Liver (tissue), 9 donors: Measurements from ENCODE around the gene MRPL19. TPM values are rescaled to one million over a fixed set of nuclear protein-coding genes. Genes with fewer than 3 reads are reported as not detected.

Experiments used
- DNase-seq: peaks from one replicate; pipeline ENCODE4 v3.0.0-alpha.2; 2017; ENCODE audit warnings: low spot score
- H3K27ac ChIP-seq, 2 donors: one replicate each; pipeline ENCODE4 v1.7.0; 2013; ENCODE audit warnings: inconsistent platforms in 2 of 2, low read length in 2 of 2, control low read depth in 1 of 2, low read depth in 1 of 2, mild to moderate bottlenecking in 1 of 2
- H3K27me3 ChIP-seq, 4 donors: one replicate each; pipeline versions ENCODE4 v1.6.1 to v1.7.0; 2013; ENCODE audit warnings: low read length in 3 of 4, inconsistent platforms in 1 of 4, mild to moderate bottlenecking in 1 of 4, moderate library complexity in 1 of 4; ENCODE audit not compliant: control insufficient read depth in 4 of 4, insufficient read depth in 4 of 4
- H3K36me3 ChIP-seq, 4 donors: one replicate each; pipeline versions ENCODE4 v1.6.1 to v1.7.0; 2013; ENCODE audit warnings: low read length in 3 of 4, mild to moderate bottlenecking in 3 of 4, low read depth in 1 of 4, moderate library complexity in 1 of 4; ENCODE audit not compliant: control insufficient read depth in 4 of 4, insufficient read depth in 3 of 4
- H3K4me1 ChIP-seq, 4 donors: one replicate each; pipeline versions ENCODE4 v1.6.1 to v1.7.0; 2013; ENCODE audit warnings: low read length in 3 of 4, mild to moderate bottlenecking in 3 of 4, moderate library complexity in 1 of 4; ENCODE audit not compliant: control insufficient read depth in 4 of 4, insufficient read depth in 4 of 4
- H3K4me3 ChIP-seq, 3 donors: one replicate each; pipeline versions ENCODE4 v1.6.1 to v1.7.0; 2013; ENCODE audit warnings: low read length in 3 of 3, control low read depth in 1 of 3, low read depth in 1 of 3, mild to moderate bottlenecking in 1 of 3
- H3K9ac ChIP-seq, 2 donors: one replicate each; pipeline ENCODE4 v1.7.0; 2013; ENCODE audit warnings: low read length in 2 of 2, mild to moderate bottlenecking in 2 of 2, moderate library complexity in 2 of 2, control low read depth in 1 of 2, low read depth in 1 of 2
- H3K9me3 ChIP-seq, 4 donors: one replicate each; pipeline versions ENCODE4 v1.6.1 to v1.7.0; 2013; ENCODE audit warnings: low read length in 3 of 4; ENCODE audit not compliant: control insufficient read depth in 4 of 4
- ATF3 ChIP-seq: IDR thresholded peaks from 2 replicates; pipeline ENCODE4 v1.6.1; 2016; ENCODE audit warnings: antibody characterized with exemption
- CTCF ChIP-seq: fragments of 150-350 bp; IDR thresholded peaks from 2 replicates; pipeline ENCODE4 v1.5.1; 2017; ENCODE audit warnings: improper control_type of control experiment, low read depth, low read length; ENCODE audit not compliant: missing input control
- FOXA1 ChIP-seq: IDR thresholded peaks from 2 replicates; pipeline ENCODE4 v1.6.1; 2016; ENCODE audit warnings: antibody characterized with exemption
- GABPA ChIP-seq, 2 donors: IDR thresholded peaks in 1 of 2; conservative IDR thresholded peaks in 1 of 2; 2 replicates each; pipeline ENCODE4 v1.6.1; 2016; ENCODE audit warnings: antibody characterized with exemption in 2 of 2, mild to moderate bottlenecking in 1 of 2, moderate library complexity in 1 of 2
- HNF4A ChIP-seq, 2 donors: conservative IDR thresholded peaks; 2 replicates each; pipeline ENCODE4 v1.6.1; 2016; ENCODE audit warnings: antibody characterized with exemption in 2 of 2, mild to moderate bottlenecking in 2 of 2
- RAD21 ChIP-seq, 2 donors: IDR thresholded peaks; 2 replicates each; pipeline ENCODE4 v1.6.1; 2016; ENCODE audit warnings: antibody characterized with exemption in 2 of 2, mild to moderate bottlenecking in 2 of 2
- REST ChIP-seq: IDR thresholded peaks from 2 replicates; pipeline ENCODE4 v1.6.1; 2016; ENCODE audit warnings: antibody characterized with exemption, mild to moderate bottlenecking
- RXRA ChIP-seq, 2 donors: IDR thresholded peaks; 2 replicates each; pipeline ENCODE4 v1.6.1; 2017 to 2018; ENCODE audit warnings: antibody characterized with exemption in 2 of 2, mild to moderate bottlenecking in 1 of 2
- SP1 ChIP-seq: IDR thresholded peaks from 2 replicates; pipeline ENCODE4 v1.6.1; 2018; ENCODE audit warnings: antibody characterized with exemption, mild to moderate bottlenecking
- YY1 ChIP-seq: IDR thresholded peaks from 2 replicates; pipeline ENCODE4 v1.6.1; 2016; ENCODE audit warnings: antibody characterized with exemption, mild to moderate bottlenecking
- WGBS: extraction: QIAGEN DNeasy Blood & Tissue Kit; methylation state at CpG from one replicate; pipeline ENCODE4 v1.1.7; 2013; 5-methylcytosine and 5-hydroxymethylcytosine counted together
- polyA plus RNA-seq, 2 donors: library from polyadenylated mRNA; stranded (reverse) in 1 of 2; unstranded in 1 of 2; fragments of 200-250 nt in 1 of 2; fragments of >200 nt in 1 of 2; fragmentation: Nextera tagmentation in 1 of 2; extraction: Ambion mirVana in 1 of 2; gene quantifications; one replicate each; pipeline versions ENCODE4 v1.2.1 to v1.2.3, GENCODE V29; 2013 to 2015
- total RNA-seq, 2 donors: library from RNA; depleted of rRNA; stranded (reverse); fragments of >200 nt; gene quantifications; one replicate each; pipeline ENCODE4 v1.2.3, GENCODE V29; 2014
- donor health status: healthy.
- donor health status: healthy.
- donor health status: healthy.
- donor health status: healthy.
- donor health status: healthy.

MRPL19 gene
- total and polyA plus RNA-seq, 4 donors = 34.8 to 58.5 (median 42.6) TPM

GRCh38 chr2:75627902-75628504 is 18.6 kb upstream of the MRPL19 start:
- WGBS = 1% methylated on average over 4 of the region's 4 CpGs
- no peaks in the 10 kb centered on the region for H3K36me3 ChIP-seq
- DNase-seq = peak; percentile 73
- no peaks in the 10 kb centered on the region for H3K9me3 ChIP-seq
- TF ChIP-seq FOXA1 = no peak
- no peak for TF ChIP-seq ATF3
- peak; percentile 14 to 31 for TF ChIP-seq RXRA (IDR thresholded peaks at IDR 0.05)
- TF ChIP-seq RAD21 (IDR thresholded peaks at IDR 0.05) = peak; percentile 94 to 96
- peak in 1 of 2 donors; percentile 10 for TF ChIP-seq HNF4A (conservative IDR thresholded peaks at IDR 0.05)
- TF ChIP-seq CTCF = peak; percentile 86
- H3K4me1 ChIP-seq = no peaks in the 10 kb centered on the region
- no peaks in the 10 kb centered on the region for H3K27me3 ChIP-seq
- no peak overlapping the region for H3K27ac ChIP-seq
- H3K9ac ChIP-seq = no peak overlapping the region
- H3K4me3 ChIP-seq = no peak overlapping the region

GRCh38 chr2:75632091-75632701 is 14.4 kb upstream of the MRPL19 start:
- Histone ChIP-seq H3K4me3 (no peak overlapping the region), H3K27ac (no peak overlapping the region), H3K9ac (no peak overlapping the region), H3K4me1 (no peaks in the 10 kb centered on the region), H3K36me3 (no peaks in the 10 kb centered on the region), H3K9me3 (no peaks in the 10 kb centered on the region), H3K27me3 (no peaks in the 10 kb centered on the region)
- no peak for DNase-seq
- WGBS = 85% methylated on average over 5 of the region's 5 CpGs
- TF ChIP-seq HNF4A (conservative IDR thresholded peaks at IDR 0.05) (no peak), REST (no peak), ATF3 (no peak), SP1 (no peak), GABPA (IDR thresholded peaks at IDR 0.05 in 1 of 2, conservative IDR thresholded peaks at IDR 0.05 in 1 of 2) (no peak), YY1 (no peak)

GRCh38 chr2:75632813-75633212 is 13.8 kb upstream of the MRPL19 start:
- Histone ChIP-seq H3K9ac (no peak overlapping the region), H3K27ac (no peak overlapping the region), H3K36me3 (no peaks in the 10 kb centered on the region), H3K9me3 (no peaks in the 10 kb centered on the region), H3K27me3 (no peaks in the 10 kb centered on the region), H3K4me1 (no peaks in the 10 kb centered on the region), H3K4me3 (no peak overlapping the region)
- DNase-seq = no peak
- TF ChIP-seq YY1 = no peak
- TF ChIP-seq RAD21 (IDR thresholded peaks at IDR 0.05) = no peak
- WGBS = 87% methylated on average over 1 of the region's 1 CpG
